PC-9 (cell line): ENCODE results near the gene SGMS1. TPM values are rescaled to one million over a fixed set of nuclear protein-coding genes. Genes with fewer than 3 reads are reported as not detected.

Experiments
- BruUV-seq: library from RNA; stranded (reverse); fragments of 400-500 nt; replicated peaks from 2 replicates; lab custom pipeline; 2021; lab: Mats Ljungman, UMichigan
- CTCF ChIA-PET: fragments of 300-600 bp; sonication (Branson Sonifier 250); formaldehyde crosslinking; loops from one replicate; lab custom pipeline; 2022; ENCODE audit warnings: antibody characterized with exemption; lab: Charles Lee
- POLR2A ChIA-PET: fragments of 300-600 bp; sonication (Branson Sonifier 250); formaldehyde crosslinking; loops from one replicate; lab custom pipeline; 2022; ENCODE audit warnings: antibody characterized with exemption; ENCODE audit not compliant: unreplicated experiment; lab: Charles Lee
- DNase-seq, 2 experiments: peaks; one replicate each; pipeline versions ENCODE4 v3.0.0 to v3.0.0-alpha.2; 2015 to 2022; ENCODE audit warnings: mixed read lengths in 1 of 2
- H2AFZ ChIP-seq: fragments of 200-600 bp; sonication (generic); 2 replicates; pipeline ENCODE4 v1.8.1; 2017; ENCODE audit warnings: antibody characterized with exemption
- H3F3A ChIP-seq: fragments of 200-600 bp; sonication (generic); 2 replicates; pipeline ENCODE4 v1.8.1; 2017; ENCODE audit warnings: antibody characterized with exemption, mild to moderate bottlenecking, low read depth; ENCODE audit not compliant: insufficient read depth
- H3K27ac ChIP-seq: fragments of 200-600 bp; sonication (generic); 2 replicates; pipeline ENCODE4 v1.6.1; 2016; ENCODE audit warnings: mixed run types
- H3K27me3 ChIP-seq: fragments of 200-600 bp; sonication (generic); 2 replicates; pipeline ENCODE4 v1.6.1; 2016; ENCODE audit warnings: low read depth, mixed run types; ENCODE audit not compliant: insufficient read depth
- H3K36me3 ChIP-seq: fragments of 200-600 bp; sonication (generic); 2 replicates; pipeline ENCODE4 v1.6.1; 2016; ENCODE audit warnings: low read depth, mixed run types
- H3K4me1 ChIP-seq: fragments of 200-600 bp; sonication (generic); replicated peaks from 2 replicates; pipeline ENCODE4 v1.6.1; 2016; ENCODE audit warnings: mixed run types; ENCODE audit not compliant: insufficient read depth
- H3K4me2 ChIP-seq: fragments of 200-600 bp; sonication (generic); 2 replicates; pipeline ENCODE4 v1.6.1; 2017; ENCODE audit warnings: mixed run types
- H3K4me3 ChIP-seq: fragments of 200-600 bp; sonication (generic); 2 replicates; pipeline ENCODE4 v1.6.1; 2016; ENCODE audit warnings: mixed run types
- H3K79me2 ChIP-seq: fragments of 200-600 bp; sonication (generic); 2 replicates; pipeline ENCODE4 v1.6.1; 2017; ENCODE audit warnings: low read depth, mixed run types
- H3K9me2 ChIP-seq: fragments of 200-600 bp; sonication (generic); 2 replicates; pipeline ENCODE4 v1.8.1; 2017; ENCODE audit warnings: mild to moderate bottlenecking; ENCODE audit not compliant: insufficient read depth
- H3K9me3 ChIP-seq: fragments of 200-600 bp; sonication (generic); 2 replicates; pipeline ENCODE4 v1.8.1; 2016; ENCODE audit warnings: low read depth; ENCODE audit not compliant: insufficient read depth
- H4K20me1 ChIP-seq: fragments of 200-600 bp; sonication (generic); 2 replicates; pipeline ENCODE4 v1.8.1; 2017; ENCODE audit not compliant: insufficient read depth
- EZH2 ChIP-seq: fragments of 200-600 bp; sonication (generic); IDR thresholded peaks from 2 replicates; pipeline ENCODE4 v1.8.0; 2017; ENCODE audit warnings: antibody characterized with exemption, low read depth
- intact Hi-C: fragments of 100-400 bp; cut with micrococcal nuclease; formaldehyde crosslinking; loops from one replicate; pipeline ENCODE4 v1.10.0; 2022; ENCODE audit not compliant: unreplicated experiment
- total RNA-seq: library from RNA; stranded (reverse); gene quantifications from 2 replicates; pipeline ENCODE4 v1.2.3, GENCODE V29; 2021
- TF ChIP-seq, protein P1 (sequence below): fragments of 200-600 bp; sonication (generic); conservative IDR thresholded peaks from 2 replicates; pipeline ENCODE4 v1.6.1; 2017; ENCODE audit warnings: mixed run types, antibody characterized with exemption, mild to moderate bottlenecking, moderate library complexity

Gene SGMS1
- total RNA-seq, 1 experiment from 2014 or later, result 35.0 TPM

- Histone ChIP-seq H3K4me2 (no peak overlapping the region), H3K9me3 (no peaks in the 10 kb centered on the region), H3K4me1 (no peaks in the 10 kb centered on the region), H2AFZ (no peak overlapping the region), H3F3A (no peaks in the 10 kb centered on the region), H3K4me3 (no peak overlapping the region), H3K27me3 (no peaks in the 10 kb centered on the region), H3K36me3 (no peaks in the 10 kb centered on the region; the same call in 1 of the 2 replicates), H4K20me1 (no peaks in the 10 kb centered on the region), H3K27ac (no peak overlapping the region), H3K9me2 (no peaks in the 10 kb centered on the region), H3K79me2 (no peaks in the 10 kb centered on the region)
- ChIA-PET CTCF (no interaction called here), POLR2A (interaction anchor here (0.6 kb wide), 1 partner anchor 51 kb away, joined by 11 read pairs; no protein-coding TSS in a partner anchor)
- no peak for TF ChIP-seq EZH2
- no TSS peak for BruUV-seq
- intact Hi-C loops, result no loop called here
- no peak for DNase-seq
Observed at GRCh38 chr10:50461123-50461522, 162.6 kb downstream of the SGMS1 start.

- H3K4me2 ChIP-seq, result no peak overlapping the region
- H3K27ac ChIP-seq, result no peak overlapping the region
- DNase-seq, result no peak
- no peaks in the 10 kb centered on the region for H3F3A ChIP-seq
- H3K36me3 ChIP-seq, result no peaks in the 10 kb centered on the region; the same call in 1 of the 2 replicates
- no peaks in the 10 kb centered on the region for H4K20me1 ChIP-seq
- H3K4me3 ChIP-seq, result no peak overlapping the region
- no peaks in the 10 kb centered on the region for H3K9me2 ChIP-seq
- no TSS peak for BruUV-seq
- intact Hi-C loops, result no loop called here
- TF ChIP-seq, protein P1, sequence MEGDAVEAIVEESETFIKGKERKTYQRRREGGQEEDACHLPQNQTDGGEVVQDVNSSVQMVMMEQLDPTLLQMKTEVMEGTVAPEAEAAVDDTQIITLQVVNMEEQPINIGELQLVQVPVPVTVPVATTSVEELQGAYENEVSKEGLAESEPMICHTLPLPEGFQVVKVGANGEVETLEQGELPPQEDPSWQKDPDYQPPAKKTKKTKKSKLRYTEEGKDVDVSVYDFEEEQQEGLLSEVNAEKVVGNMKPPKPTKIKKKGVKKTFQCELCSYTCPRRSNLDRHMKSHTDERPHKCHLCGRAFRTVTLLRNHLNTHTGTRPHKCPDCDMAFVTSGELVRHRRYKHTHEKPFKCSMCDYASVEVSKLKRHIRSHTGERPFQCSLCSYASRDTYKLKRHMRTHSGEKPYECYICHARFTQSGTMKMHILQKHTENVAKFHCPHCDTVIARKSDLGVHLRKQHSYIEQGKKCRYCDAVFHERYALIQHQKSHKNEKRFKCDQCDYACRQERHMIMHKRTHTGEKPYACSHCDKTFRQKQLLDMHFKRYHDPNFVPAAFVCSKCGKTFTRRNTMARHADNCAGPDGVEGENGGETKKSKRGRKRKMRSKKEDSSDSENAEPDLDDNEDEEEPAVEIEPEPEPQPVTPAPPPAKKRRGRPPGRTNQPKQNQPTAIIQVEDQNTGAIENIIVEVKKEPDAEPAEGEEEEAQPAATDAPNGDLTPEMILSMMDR, result no peak
- no peak for TF ChIP-seq EZH2
- POLR2A ChIA-PET, result no interaction called here
- no peak overlapping the region for H2AFZ ChIP-seq
- no peaks in the 10 kb centered on the region for H3K4me1 ChIP-seq
- no peaks in the 10 kb centered on the region for H3K79me2 ChIP-seq
- CTCF ChIA-PET, result no interaction called here
- H3K9me3 ChIP-seq, result no peaks in the 10 kb centered on the region
- no peaks in the 10 kb centered on the region for H3K27me3 ChIP-seq
Observed at GRCh38 chr10:50456719-50457118, 167.0 kb downstream of the SGMS1 start.

GRCh38 chr10:50453940-50454339 is 169.8 kb downstream of the SGMS1 start:
- TF ChIP-seq, protein P1, result no peak
- no peak for TF ChIP-seq EZH2
- H4K20me1 ChIP-seq, result no peaks in the 10 kb centered on the region
- no peaks in the 10 kb centered on the region for H3F3A ChIP-seq
- no peaks in the 10 kb centered on the region for H3K4me1 ChIP-seq
- H3K79me2 ChIP-seq, result no peaks in the 10 kb centered on the region
- no peak for DNase-seq
- H2AFZ ChIP-seq, result no peak overlapping the region
- H3K4me2 ChIP-seq, result no peak overlapping the region
- no peaks in the 10 kb centered on the region for H3K9me2 ChIP-seq
- BruUV-seq, result no TSS peak
- H3K4me3 ChIP-seq, result no peak overlapping the region
- ChIA-PET POLR2A (interaction anchor here (0.7 kb wide), 1 partner anchor 53 kb away, joined by 3 read pairs; no protein-coding TSS in a partner anchor), CTCF (no interaction called here)
- H3K27me3 ChIP-seq, result no peaks in the 10 kb centered on the region
- H3K27ac ChIP-seq, result no peak overlapping the region
- no peaks in the 10 kb centered on the region for H3K36me3 ChIP-seq
- no peaks in the 10 kb centered on the region for H3K9me3 ChIP-seq
- intact Hi-C loops, result no loop called here

- Histone ChIP-seq H3F3A (no peaks in the 10 kb centered on the region), H3K27me3 (no peaks in the 10 kb centered on the region), H3K4me2 (no peak overlapping the region), H3K4me3 (no peak overlapping the region), H2AFZ (no peak overlapping the region), H3K9me2 (no peaks in the 10 kb centered on the region), H4K20me1 (no peaks in the 10 kb centered on the region), H3K79me2 (no peaks in the 10 kb centered on the region), H3K27ac (no peak overlapping the region), H3K36me3 (no peaks in the 10 kb centered on the region), H3K9me3 (no peaks in the 10 kb centered on the region), H3K4me1 (no peaks in the 10 kb centered on the region)
- DNase-seq, result no peak
- CTCF ChIA-PET, result no interaction called here
- no TSS peak for BruUV-seq
- intact Hi-C loops, result no loop called here
- POLR2A ChIA-PET, result no interaction called here
- TF ChIP-seq, protein P1, result no peak
- TF ChIP-seq EZH2, result no peak
Observed at GRCh38 chr10:50452603-50453002, 171.2 kb downstream of the SGMS1 start.
